Stimulated activated CD4-positive, alpha-beta T cell treated with anti-CD3 and anti-CD28 coated beads, Interleukin-1b, Interleukin-23, amount 100 ng/mL, for 48 hours (primary cell): ENCODE data around the gene RBM47.
"Not testable (repeated sequence)": the region's sequence is repeated elsewhere in the genome, so short reads cannot be mapped to it uniquely, and the experiment has no call there.

Source experiments
- DNase-seq: peaks from one replicate; pipeline ENCODE4 v3.0.0-alpha.2; 2020

The RBM47 gene

DNA sequence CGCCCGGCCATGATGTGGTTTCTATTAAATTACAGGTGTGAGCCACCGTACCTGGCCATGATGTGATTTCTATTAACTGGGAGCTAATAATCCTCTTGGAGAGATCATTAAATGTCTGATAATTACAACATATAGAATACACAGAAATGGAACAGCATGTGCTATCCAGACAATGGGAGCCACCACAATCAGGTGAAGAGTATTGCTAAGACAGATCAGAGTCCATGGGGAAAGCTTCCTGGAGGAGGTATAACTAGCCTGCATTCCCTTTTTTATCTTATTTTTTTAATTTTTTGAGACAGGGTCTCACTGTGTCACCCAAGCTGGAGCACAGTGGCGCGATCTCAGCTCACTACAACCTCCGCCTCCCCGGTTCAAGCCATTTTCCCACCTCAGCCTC is 147.7 kb downstream of the RBM47 start:
- no peak for DNase-seq

DNA sequence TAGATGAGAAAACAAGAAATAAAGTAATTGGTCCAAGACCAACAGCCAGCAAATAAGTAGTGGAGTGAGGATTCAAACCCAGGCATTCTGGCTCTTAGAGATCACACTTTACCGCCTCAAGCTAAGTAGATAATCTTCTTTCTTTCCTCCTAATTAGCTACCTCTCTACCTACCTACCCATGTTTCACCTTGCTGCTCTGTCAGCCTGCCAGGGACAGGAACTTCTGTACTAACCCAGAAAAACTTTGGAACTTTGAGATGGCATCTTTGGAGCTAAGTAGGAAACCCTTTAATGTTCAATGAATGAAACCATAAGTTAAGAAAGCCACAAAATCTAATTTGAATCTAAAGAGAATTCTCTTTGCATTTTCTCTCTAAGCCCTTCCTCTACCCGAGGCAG is 149.4 kb downstream of the RBM47 start:
- no peak for DNase-seq

DNA sequence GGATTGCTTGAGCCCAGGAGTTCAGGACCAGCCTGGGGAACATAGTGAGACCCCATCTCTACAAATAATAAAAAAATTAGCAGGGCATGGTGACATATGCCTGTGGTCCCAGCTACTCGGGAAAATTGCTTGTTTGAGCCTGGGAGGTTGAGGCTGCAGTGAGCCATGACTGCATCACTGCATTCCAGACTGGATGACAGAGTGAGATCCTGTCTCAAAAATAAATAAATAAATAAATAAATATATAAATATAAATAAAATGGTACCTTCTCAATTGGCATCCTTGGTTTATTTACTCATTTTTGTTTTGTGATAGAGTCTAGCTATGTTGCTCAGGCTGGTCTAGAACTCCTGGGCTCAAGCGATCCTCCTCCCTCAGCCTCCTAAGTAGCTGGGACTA is 150.3 kb downstream of the RBM47 start:
- DNase-seq = no peak

DNA sequence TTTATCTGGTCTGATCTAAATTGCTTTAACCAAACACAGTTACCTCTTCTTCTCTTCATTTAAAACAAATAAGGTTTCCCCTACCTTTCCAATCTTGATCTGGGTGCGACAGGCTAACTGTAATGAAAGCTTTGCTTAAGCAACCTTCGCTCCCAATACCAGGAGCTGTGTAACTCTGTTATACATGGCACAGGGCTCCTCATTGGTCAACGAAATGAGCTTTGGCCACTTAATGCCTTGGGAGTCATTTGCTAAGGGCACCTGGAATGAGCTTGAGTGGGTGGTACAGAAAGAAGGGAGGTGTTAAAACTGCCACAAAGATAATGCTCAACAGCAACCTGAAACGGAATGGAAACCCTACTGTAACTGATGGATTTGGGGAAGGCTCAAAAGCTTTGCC is 154.1 kb downstream of the RBM47 start:
- DNase-seq = no peak

DNA sequence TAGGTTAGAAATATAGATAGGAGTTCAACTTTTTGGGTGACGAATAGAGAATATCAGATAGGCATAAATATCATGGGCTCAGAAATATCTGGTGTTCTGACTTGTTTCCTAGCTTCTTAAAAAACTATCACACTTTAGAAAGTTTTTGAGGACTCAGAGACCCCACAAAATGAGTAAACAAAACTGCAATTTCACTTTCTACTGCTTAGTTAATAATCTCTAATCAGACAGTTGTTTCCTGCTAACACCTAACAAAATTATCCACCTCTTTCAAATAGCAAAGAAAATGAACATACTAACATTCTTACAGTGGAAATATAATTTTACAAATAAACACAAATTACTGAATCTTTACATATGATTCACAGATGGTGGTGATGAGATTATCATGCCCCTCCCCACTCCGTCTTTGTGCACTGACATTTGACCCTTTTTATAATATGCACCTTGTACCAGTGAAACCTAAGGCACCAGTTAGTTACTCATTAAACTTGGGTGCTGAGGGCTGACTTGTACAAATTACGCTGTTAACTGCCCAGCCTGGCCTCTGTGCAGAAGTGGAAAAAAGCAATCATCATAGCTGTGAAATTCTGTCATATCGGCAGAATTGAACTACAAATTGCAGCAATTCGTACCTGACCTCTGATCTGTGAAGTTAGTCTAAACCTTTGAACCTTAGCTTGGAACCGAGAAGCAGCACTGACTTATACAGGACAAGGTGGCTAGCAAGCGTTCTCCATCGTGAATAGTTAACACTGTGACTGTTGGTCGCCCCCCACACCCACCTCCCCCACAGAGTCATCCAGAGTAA is 155.9 kb downstream of the RBM47 start:
- no peak for DNase-seq

DNA sequence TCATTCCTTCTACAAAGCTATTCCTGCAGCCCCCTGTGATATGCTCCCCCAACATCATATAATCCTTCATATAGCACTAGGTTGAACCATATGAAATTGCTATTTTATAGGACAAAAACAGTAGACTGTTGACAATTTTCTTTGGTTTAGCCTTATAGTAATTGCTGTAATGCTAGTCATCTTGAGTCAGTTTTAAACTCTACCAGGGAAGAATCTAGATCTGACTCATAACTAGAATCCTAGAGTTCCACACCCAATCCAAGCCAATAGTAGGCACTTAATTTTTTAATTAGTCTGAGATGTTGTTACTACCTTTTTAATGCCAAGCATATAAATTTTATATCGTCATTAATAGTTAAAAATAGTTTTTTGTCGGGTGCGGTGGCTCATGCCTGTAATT is 157.7 kb downstream of the RBM47 start:
- DNase-seq = no peak

DNA sequence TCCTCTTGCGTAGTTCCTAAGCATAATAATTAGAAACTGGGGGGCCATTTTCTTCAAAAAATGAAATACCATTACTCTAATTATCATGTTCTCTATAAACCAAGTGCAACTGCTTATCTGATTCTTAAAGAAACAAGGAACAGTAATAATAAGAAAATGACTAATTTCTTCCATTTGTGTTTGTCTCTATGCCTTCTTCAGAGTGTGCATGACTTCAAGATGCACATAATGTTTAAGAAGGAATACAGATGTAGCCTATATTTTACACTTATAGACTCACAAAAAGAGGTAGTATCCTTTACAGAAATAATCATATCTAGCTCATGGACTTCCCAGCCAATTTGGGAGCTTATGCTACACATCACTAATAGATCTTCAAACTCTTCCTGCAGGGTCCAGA is 162.9 kb downstream of the RBM47 start:
- no peak for DNase-seq

DNA sequence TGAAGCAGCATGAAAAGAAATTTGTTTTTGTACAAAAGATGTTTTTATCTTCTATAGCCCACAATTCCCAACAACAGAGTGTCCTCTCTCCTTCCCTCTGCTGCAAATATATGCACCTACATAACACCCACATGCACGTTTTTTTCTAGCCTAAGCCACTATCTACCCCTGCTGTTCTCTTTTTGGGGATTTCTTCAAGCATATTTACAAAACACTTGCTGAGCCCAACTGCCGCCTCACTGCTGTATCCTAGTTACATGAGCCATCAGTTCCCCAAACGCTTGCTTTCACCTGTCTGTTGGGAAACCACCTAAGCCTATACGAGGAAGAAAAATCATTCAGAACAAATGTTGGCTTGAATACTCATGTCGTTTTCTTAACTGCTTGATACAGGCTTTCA is 167.3 kb downstream of the RBM47 start:
- no peak for DNase-seq

DNA sequence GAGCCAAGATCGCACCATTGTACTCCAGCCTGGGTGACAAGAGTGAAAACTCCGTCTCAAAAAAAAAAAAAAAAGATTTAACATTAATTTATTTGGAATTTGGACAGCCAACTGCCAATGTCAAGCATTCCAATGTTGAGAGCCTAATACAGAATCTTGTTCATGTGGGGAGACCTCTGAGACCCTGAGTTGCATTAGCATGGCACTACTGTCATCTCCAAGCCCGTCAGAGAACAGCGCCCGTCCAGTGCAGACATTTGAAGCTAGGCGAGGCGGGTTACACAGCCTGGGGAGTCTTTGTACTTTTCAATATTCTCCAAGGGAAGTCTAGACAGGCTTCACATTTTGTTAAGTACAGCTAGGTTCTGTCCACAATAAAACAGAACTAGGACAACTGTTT is 167.8 kb downstream of the RBM47 start:
- no peak for DNase-seq

DNA sequence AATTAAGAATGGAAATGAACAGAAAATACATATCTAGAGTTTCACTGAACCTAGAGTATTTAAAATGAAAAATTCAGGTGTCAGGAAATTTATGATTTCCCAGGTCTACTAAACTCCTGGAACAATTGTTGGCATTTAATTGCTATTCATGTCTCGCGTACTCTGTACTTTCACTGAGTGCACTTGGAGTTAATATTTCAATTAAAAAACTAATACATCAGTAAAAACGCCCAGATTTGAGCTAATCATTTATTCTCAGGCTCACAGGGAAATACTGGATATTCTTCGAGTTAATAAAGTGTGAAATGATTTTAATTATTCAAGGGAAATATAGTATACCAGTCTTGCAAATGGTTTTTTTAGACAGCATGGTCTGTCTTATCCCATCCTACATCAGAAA is 168.6 kb downstream of the RBM47 start:
- no peak for DNase-seq

DNA sequence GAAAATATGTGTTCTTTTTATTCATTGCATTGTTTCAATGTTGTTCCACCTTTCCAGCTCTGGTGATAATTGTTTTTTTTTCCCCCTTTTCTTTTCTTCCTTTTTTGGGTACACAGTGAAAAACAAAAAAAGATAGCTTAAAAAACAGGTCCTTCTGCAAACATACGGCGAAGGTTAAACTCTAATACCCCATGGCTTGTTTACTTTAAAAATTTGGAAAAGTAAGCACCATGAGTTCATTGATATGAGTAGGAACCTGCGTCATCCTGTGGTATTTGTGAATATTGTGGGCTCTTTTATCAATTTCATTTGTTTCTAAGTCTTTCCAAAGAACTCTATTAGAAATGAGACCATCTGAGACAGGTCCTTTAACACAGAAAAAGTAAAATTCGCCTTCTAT is 171.0 kb downstream of the RBM47 start:
- no peak for DNase-seq

DNA sequence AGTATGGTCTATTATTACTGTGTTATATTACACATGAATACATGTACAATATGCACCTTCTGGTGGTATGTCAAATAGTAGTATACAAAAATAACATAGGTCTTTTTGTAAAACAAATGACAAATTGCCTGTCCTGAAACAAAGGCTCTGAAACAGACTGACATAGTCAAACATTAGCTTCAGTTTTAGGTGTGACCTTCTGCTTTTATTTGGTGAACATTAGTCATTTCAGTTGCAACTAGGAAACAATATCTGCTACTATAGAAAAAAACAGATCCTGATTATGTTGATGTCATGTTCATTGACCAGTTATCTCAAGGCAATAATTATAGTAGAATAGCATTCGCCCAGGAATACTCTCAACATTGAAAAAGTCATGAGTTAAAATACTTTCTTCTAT is 171.6 kb downstream of the RBM47 start:
- DNase-seq = no peak

DNA sequence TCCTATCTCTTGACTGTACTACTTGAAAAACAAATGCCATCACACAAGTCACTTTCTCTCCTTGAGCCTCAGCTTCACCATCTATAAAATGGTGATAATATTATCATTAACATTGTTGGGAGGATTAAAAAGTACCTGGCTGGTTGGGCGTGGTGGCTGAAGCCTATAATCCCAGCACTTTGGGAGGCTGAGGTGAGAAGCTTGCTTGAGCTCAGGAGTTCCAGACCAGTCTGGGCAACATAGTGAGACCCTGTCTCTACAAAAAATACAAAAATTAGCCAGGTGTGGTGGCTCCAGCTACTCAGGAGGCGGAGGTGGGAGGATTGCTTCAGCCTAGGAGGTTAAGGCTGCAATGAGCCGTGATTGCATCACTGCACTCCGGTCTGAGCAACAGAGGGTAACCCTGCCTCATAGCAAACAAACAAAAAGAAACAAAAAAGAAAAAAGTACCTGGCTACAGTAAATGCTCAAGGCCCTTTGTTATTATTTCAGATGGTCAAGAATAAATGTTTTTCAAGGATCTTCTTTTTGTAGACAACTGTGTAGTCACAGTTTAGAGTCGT is 174.2 kb downstream of the RBM47 start:
- no peak for DNase-seq

DNA sequence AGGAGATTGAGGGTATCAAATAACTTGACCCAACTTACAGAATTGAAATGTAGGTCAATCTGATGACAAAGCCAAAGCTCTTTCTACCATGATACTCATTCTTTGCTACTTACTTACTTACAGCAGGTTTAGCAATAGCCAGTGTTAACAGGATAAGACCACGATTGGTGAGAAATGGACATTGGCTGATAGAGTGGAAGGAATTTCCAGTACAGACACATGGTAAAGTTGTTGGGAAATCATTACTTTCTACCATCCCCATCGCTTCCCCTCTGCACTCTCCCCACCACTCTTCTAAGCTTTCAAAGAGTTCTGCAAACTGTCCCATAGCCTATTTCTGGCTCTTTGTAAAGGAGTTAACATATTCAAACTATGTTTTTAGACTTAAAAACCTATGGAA is 174.8 kb downstream of the RBM47 start:
- DNase-seq = no peak

DNA sequence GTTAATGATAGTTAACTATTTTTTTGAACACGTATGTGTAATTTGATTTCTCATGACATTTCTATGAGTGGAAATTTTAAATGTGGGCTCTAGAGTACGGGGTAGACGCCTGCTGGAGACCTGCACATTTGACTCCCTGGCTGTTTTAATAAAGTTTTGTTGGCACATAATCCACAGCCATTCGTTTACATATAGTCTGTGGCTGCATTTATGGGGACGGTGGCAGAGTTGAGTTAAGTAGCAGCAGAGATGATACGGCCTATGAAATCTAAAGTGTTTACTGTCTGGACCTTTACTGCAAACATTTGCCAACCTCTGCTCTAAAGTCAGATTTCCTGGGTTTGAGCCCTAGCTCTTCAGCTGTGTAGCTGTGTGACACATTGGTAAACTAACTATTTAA is 175.8 kb downstream of the RBM47 start:
- no peak for DNase-seq

DNA sequence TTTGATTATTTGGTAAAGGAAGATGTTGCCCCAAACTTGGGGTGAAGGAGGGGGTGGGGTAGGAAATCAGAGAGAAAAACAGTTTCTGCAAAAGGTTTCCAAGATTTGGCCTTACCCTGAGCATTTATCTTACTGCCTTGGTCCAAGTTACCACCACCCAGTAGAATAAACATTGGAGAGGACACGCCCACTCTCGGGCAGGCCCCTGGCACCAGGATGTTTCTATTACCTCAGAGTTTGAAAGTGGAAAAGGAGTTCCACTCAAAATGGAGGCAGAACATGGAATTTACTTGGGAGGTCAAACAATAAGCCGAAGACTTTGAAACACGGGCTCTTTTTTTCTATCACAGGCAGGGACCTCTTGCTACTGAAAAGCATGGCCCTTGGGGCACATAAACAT is 180.8 kb downstream of the RBM47 start:
- DNase-seq = no peak

DNA sequence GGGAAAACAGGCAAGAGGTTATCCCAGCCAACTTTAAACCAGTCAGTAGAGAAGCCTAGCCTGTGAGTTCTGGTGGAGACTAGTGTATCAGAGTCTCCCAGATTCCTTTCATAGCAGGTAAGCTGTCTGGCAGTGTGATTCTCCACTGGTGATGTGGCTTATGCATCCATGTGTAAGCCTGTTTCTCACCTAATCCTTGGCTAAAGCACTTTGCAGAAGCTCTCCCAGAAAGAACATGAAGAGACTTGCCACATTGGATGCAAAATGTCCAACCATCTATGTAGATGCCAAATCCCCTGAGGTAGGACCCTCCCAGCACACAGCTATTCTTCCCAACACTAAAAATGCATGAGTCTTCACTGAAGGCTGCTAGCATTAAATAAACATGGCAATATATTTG is 182.8 kb downstream of the RBM47 start:
- no peak for DNase-seq

DNA sequence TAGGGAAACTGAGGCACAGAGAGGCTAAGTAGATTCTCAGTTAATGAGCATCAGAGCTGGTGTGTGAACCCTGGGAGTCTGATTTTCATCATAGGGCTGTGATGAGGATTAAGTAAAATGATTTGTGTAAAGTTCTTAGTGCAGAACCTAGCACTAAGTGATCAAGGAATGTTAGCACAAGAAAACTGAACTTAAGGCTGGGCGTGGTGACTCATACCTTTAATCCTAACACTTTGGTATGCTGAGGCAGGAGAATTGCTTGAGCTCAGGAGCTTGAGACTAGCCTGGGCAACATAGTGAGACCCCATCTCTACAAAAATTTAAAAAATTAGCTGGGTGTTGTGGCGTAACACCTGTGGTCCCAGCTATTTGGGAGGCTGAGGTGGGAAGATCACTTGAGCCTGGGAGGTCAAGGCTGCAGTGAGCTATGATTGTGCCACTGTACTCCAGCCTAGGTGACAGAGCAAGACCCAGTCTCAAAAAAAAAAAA is 183.4 kb downstream of the RBM47 start:
- not testable (repeated sequence) for DNase-seq

DNA sequence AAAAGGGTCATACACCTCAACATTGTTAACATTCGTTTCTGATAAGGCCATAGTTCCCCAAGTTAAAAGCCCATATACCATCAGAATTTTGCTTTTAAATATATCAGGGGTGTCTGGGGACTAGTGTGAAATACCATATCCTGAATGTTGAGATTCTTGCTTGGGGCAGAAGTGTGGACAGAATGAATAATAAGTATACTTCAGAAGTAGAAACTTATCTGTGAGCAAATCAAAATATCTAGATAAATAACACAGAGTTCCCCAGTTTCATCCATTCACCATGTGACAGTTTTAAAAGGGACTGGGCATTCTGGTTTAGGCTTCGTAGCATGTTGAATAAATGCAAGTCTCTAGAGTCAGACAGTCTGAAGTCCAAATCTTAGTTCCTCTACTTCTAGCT is 184.0 kb downstream of the RBM47 start:
- no peak for DNase-seq

DNA sequence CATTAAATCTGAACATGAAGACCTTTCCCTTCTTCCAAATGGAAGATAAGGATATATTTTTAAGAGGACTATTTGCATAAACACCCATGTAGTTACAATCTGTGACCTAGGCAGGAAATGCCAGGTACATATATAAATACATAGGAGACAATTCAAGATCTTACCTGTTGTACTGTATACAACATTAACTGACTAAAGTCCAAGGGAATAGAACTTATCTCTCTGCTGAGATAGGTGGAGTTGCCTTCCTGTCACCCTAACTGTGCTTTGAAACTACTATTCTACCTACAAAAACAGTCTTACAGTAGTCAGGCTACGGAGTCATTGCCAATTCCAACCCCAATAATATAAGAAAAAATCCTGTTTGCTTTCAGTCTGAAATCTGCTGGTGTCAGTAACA is 188.2 kb downstream of the RBM47 start:
- no peak for DNase-seq

DNA sequence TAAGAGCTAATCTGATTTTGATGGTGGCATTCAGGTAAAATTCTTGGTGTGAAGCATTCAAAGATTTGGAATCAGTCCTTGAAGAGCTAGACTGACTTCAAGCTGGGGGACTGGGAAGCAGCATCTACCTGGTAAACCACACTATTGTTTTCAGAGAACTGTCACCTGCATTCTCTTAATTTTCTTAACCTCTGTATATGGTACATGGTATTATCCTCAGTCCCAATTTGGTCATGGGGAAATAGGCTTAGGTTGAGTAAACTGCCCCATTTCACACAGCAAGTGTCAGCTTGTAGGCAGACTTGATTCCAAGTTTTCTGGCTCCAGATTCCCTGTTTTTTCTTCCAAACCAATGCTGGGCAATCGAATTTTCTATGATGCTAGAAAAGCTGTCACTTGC is 190.1 kb downstream of the RBM47 start:
- DNase-seq = no peak

DNA sequence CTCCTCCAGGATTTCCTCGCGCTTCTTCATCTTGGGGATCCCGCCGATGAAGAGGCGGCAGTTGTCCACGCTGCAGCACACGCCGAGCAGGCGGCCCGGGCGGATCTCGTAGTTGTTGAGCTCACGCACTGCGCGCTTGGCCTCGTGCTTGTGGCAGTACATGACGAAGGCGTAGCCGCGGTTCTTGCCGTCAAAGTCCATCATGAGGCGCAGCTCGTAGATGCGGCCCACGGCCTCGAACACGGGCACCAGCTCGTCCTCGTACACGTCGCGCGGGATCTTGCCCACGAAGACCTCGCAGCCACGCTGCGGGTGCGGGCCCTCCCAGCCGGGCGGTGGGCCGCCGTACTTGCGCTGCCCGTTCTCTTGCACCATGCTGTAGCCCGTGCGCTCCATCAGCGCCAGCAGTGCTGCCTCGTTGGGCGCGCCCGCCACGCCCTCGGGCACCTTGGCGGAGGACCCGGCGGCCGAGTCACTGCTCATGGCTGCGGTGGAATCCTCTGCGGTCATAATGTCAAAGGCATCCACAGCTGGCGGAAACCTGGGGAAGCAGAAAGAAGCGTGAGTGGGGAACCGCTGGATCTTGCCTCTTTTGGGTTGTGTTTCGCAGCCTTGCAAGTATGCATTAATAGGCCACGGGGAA is 191.2 kb downstream of the RBM47 start:
- DNase-seq = no peak

DNA sequence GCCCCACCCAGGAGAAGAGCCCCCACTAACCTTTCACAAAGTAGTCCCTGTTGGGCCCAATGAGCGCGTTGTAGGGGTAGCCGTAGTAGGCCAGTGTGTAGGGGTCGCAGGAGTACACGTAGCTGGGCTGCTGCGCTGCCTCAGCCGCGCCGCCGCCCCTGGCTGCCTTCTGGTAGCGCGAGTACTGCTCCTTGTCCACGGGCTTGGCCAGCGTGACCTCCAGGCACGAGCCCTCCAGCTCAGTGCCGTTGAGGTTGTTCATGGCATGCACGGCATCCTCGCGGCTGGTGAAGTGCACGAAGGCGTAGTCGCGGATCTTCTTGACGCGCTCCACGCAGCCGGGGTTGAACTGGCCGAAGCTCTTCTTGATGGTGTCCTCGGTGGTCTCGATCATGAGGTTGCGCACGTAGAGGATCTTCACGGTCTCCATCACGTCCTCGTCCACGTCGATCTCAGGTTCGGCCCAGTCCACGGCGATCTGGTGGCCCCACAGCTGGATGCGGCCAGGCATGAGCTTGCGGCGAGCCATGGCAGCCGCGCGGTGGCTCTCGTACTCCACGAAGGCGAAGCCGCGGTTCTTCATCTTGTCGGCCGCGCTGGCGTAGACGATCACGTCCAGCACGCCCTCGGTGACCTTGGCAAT is 191.8 kb downstream of the RBM47 start:
- no peak for DNase-seq

DNA sequence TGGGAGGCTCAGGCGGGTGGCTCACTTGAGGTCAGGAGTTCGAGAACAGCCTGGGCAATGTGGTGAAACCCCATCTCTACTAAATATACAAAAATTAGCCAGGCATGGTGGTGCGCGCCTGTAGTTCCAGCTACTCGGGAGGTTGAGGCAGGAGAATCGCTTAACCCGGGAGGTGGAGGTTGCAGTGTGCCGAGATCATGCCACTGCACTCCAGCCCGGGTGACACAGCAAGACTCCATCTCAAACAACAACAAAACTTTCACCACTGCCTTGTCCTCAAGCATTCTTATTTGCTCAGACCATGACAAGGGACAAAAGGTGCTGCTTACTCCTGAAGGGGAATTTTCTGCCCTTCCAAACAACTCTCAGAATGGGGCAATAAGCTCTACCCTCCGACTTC is 194.4 kb downstream of the RBM47 start:
- DNase-seq = not testable (repeated sequence)
